Neural crest cell (in vitro differentiated cells): Measurements from ENCODE around the gene CYP4B1. TPM values are rescaled to one million over a fixed set of nuclear protein-coding genes. Genes with fewer than 3 reads are reported as not detected.

Source experiments
- DNase-seq: peaks from one replicate; pipeline ENCODE4 v3.0.0; 2021; ENCODE audit warnings: low read depth, mixed read lengths, low spot score
- H3K27ac Mint-ChIP-seq: one replicate; pipeline ENCODE4 v1.8.0; 2021; ENCODE audit warnings: mild to moderate bottlenecking, mixed read lengths; ENCODE audit not compliant: unreplicated experiment
- H3K27me3 Mint-ChIP-seq: 2 replicates; pipeline ENCODE4 v1.8.0; 2021; ENCODE audit warnings: low read depth, mild to moderate bottlenecking, mixed read lengths
- H3K36me3 Mint-ChIP-seq: 2 replicates; pipeline ENCODE4 v1.8.0; 2021; ENCODE audit warnings: low read depth, mild to moderate bottlenecking, mixed read lengths
- H3K4me1 Mint-ChIP-seq: 2 replicates; pipeline ENCODE4 v1.8.0; 2021; ENCODE audit warnings: mixed read lengths
- H3K4me3 Mint-ChIP-seq: one replicate; pipeline ENCODE4 v1.8.0; 2021; ENCODE audit warnings: mild to moderate bottlenecking, mixed read lengths
- H3K9me3 Mint-ChIP-seq: 2 replicates; pipeline ENCODE4 v1.8.0; 2021; ENCODE audit warnings: mixed read lengths
- total RNA-seq: library from RNA; stranded (reverse); gene quantifications from 2 replicates; pipeline ENCODE4 v1.2.1, GENCODE V29; 2021
- TF ChIP-seq, protein P1 (sequence below): fragments of 200-600 bp; sonication (generic); conservative IDR thresholded peaks from 2 replicates; pipeline ENCODE4 v1.5.0; 2021; ENCODE audit warnings: antibody characterized with exemption, mild to moderate bottlenecking

The CYP4B1 gene
- total RNA-seq, 1 donor from 2014 or later: not detected

DNA sequence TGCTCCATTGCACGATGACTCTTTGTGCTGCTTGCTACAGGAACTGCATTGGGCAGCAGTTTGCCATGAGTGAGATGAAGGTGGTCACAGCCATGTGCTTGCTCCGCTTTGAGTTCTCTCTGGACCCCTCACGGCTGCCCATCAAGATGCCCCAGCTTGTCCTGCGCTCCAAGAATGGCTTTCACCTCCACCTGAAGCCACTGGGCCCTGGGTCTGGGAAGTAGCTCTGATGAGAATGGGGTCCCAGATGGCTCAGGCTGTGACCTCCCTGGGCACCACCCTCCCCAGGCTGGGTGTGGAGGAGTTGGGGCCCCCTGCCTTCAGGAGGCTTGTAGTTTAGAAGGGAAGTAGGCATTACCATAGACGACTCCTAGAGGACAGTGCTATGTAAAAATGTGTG, 19.7 kb downstream of the CYP4B1 start:
- Mint-ChIP-seq H3K36me3 (no peaks in the 10 kb centered on the region), H3K4me3 (no peak overlapping the region), H3K4me1 (no peaks in the 10 kb centered on the region), H3K27me3 (peaks cover 10% of the 10 kb centered on the region), H3K9me3 (no peaks in the 10 kb centered on the region), H3K27ac (no peak overlapping the region)
- TF ChIP-seq, protein P1, sequence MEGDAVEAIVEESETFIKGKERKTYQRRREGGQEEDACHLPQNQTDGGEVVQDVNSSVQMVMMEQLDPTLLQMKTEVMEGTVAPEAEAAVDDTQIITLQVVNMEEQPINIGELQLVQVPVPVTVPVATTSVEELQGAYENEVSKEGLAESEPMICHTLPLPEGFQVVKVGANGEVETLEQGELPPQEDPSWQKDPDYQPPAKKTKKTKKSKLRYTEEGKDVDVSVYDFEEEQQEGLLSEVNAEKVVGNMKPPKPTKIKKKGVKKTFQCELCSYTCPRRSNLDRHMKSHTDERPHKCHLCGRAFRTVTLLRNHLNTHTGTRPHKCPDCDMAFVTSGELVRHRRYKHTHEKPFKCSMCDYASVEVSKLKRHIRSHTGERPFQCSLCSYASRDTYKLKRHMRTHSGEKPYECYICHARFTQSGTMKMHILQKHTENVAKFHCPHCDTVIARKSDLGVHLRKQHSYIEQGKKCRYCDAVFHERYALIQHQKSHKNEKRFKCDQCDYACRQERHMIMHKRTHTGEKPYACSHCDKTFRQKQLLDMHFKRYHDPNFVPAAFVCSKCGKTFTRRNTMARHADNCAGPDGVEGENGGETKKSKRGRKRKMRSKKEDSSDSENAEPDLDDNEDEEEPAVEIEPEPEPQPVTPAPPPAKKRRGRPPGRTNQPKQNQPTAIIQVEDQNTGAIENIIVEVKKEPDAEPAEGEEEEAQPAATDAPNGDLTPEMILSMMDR: no peak
- DNase-seq: no peak

DNA sequence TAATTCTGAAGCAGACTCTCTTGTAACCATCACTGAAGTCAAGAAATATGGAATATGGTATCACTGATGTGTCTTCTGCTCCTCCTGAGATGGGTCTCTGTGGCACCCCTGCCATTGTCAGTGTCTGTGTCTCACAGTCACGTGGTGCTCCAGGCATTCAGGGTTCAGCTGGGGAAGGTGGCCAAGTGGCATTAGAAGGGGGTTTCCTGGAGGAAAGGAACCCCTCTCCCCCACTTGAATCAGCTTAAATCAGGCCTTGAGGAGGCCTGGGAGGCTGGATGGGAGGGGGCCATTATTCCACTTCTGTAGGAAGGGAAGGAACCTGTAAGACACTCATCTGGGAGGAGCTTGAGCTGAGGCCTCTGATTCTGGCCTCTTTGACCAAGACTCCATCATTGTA, 20.5 kb downstream of the CYP4B1 start:
- TF ChIP-seq, protein P1: no peak
- H3K27ac Mint-ChIP-seq: peak overlapping the region; percentile 57
- no peak overlapping the region for H3K4me3 Mint-ChIP-seq

GRCh38 chr1:46820076-46820475, 21.2 kb downstream of the CYP4B1 start:
- no peaks in the 10 kb centered on the region for H3K4me1 Mint-ChIP-seq
- DNase-seq: no peak
- peaks cover 10% of the 10 kb centered on the region for H3K27me3 Mint-ChIP-seq
- H3K27ac Mint-ChIP-seq: no peak overlapping the region
- TF ChIP-seq, protein P1: no peak
- H3K9me3 Mint-ChIP-seq: no peaks in the 10 kb centered on the region
- no peaks in the 10 kb centered on the region for H3K36me3 Mint-ChIP-seq
- no peak overlapping the region for H3K4me3 Mint-ChIP-seq

More for the DNA sequence above, 20.5 kb downstream of the CYP4B1 start:
- peaks cover 10% of the 10 kb centered on the region for H3K27me3 Mint-ChIP-seq
- no peak for DNase-seq
- H3K9me3 Mint-ChIP-seq: no peaks in the 10 kb centered on the region
- H3K4me1 Mint-ChIP-seq: no peaks in the 10 kb centered on the region
- H3K36me3 Mint-ChIP-seq: no peaks in the 10 kb centered on the region

- Mint-ChIP-seq H3K27ac (no peak overlapping the region), H3K9me3 (no peaks in the 10 kb centered on the region), H3K4me1 (no peaks in the 10 kb centered on the region), H3K27me3 (peaks cover 10% of the 10 kb centered on the region), H3K4me3 (no peak overlapping the region), H3K36me3 (no peaks in the 10 kb centered on the region)
- DNase-seq: no peak
- TF ChIP-seq, protein P1: no peak
Measured at GRCh38 chr1:46820560-46821060, 21.8 kb downstream of the CYP4B1 start.

GRCh38 chr1:46822248-46822826, 23.5 kb downstream of the CYP4B1 start:
- Mint-ChIP-seq H3K4me3 (no peak overlapping the region), H3K27ac (no peak overlapping the region)
- no peak for DNase-seq

More at GRCh38 chr1:46822248-46822826, 23.5 kb downstream of the CYP4B1 start:
- TF ChIP-seq, protein P1: no peak
- H3K9me3 Mint-ChIP-seq: no peaks in the 10 kb centered on the region
- no peaks in the 10 kb centered on the region for H3K36me3 Mint-ChIP-seq
- peaks cover 22% of the 10 kb centered on the region for H3K27me3 Mint-ChIP-seq
- no peaks in the 10 kb centered on the region for H3K4me1 Mint-ChIP-seq
